HG03175 (cell line): ENCODE results near the gene TOMM7.
"Not testable (repeated sequence)": the region's sequence is repeated elsewhere in the genome, so short reads cannot be mapped to it uniquely, and the experiment has no call there.

Experiments
- ATAC-seq: cut with Tn5 transposase; IDR thresholded peaks from one replicate; pipeline ENCODE4 v1.9.1; 2021; ENCODE audit warnings: mild to moderate bottlenecking, moderate library complexity; ENCODE audit not compliant: unreplicated experiment

TOMM7 gene

DNA sequence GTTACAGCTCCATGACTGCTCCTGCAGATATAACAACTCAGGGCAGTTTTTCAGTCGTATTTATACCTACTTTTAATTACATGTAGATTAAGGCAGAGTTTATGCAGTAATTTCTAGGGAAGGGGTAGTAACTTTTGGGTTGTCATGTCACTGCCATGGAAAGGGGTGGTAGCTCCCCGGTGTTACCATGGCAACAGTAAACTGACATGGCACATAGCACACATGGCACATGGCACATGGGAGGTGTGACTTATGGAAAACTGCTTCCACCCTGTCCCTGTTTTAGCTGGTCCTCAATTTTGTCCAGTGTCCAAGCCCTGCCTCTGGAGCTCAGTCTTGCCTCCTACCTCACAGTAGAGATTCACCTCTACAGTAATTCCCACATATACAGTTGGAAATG lies 3.9 kb upstream of the TOMM7 start:
- ATAC-seq, result no peak

DNA sequence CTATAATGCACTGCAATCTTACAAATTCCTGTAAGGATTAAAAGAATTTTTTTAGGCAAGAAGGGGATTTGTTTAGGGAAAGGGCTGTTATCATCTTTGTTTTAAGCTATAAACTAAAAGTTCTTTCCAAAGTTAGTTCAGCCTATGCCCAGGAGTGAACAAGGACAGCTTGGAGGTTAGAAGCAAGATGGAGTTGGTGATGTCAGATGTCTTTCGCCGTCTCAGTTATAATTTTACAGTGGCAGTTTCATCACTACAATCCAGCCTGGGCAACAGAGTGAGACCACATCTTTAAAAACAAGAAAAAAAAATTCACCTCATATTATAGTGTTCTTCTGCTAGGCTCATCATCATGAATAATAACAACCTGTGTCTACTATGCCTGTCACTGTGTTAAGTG lies 2.1 kb upstream of the TOMM7 start:
- no peak for ATAC-seq

DNA sequence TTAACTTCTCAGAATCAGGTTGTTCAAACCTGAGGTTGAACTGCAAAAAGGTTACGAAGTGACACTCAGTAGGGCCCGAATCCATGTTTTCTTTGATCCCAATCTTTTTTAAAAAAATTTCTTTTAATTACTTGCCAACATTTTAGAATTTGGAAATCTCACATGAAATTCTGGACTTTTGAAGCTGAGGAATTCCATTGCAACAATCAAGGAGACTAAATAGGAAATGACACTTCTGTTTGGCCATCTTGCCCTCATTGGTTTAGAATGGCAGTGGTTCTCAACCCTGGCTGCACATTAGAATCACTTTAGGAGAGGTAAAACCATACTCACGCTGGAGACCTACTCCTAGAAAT lies 471 bp upstream of the TOMM7 start:
- ATAC-seq, result no peak

DNA sequence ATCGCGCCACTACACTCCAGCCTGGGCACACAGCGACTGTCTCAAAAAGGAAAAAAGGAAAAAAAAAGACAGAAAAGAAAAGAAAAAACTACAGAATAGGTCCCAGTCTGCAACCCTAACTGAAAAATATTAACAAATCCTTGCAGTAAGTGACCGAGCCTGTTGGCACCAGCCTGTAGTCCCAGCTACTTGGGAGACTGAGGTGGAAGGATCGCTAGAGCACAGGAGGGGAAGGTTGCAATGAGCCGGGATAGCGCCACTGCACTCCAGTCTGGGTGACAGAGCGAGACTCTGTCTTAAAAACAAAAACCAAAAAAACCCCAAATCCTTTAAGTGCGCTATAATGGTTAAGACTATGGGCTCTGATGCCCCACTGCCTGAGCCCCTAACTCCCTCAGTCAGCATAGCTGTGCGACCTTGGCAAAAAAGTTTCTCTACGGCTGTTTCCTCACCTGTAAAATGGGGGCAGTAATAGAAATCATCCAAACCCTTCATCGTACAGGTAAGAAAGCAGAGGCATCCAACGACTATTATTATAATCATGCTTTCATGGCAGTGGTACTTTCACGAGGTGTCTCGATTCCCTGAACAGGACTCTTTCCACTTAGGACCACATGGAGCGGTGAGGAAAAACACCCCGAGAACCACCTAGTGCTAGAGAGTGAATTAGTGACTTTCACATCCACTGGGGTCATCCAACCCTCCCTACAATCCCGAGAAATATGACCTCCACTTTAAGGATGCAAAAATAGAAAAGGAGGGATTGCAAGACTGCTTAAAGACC lies 755 bp downstream of the TOMM7 start:
- ATAC-seq, result no peak

DNA sequence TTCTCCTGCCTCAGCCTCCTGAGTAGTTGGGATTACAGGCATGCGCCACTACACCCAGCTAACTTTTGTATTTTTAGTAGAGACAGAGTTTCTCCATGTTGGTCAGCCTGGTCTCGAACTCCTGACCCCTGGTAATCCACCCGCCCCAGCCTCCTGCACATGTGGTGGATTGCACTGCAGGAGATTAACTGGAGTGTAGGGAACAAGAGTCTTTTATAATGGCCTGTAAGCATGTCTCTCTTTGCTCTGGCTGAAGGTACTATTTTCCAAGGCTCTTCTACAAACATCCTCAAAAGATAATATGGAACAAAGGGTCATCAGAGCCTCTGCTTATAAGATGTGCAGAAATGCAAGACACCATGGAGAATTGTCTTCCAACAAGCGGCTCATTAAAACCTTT lies 3.2 kb downstream of the TOMM7 start:
- no peak for ATAC-seq

DNA sequence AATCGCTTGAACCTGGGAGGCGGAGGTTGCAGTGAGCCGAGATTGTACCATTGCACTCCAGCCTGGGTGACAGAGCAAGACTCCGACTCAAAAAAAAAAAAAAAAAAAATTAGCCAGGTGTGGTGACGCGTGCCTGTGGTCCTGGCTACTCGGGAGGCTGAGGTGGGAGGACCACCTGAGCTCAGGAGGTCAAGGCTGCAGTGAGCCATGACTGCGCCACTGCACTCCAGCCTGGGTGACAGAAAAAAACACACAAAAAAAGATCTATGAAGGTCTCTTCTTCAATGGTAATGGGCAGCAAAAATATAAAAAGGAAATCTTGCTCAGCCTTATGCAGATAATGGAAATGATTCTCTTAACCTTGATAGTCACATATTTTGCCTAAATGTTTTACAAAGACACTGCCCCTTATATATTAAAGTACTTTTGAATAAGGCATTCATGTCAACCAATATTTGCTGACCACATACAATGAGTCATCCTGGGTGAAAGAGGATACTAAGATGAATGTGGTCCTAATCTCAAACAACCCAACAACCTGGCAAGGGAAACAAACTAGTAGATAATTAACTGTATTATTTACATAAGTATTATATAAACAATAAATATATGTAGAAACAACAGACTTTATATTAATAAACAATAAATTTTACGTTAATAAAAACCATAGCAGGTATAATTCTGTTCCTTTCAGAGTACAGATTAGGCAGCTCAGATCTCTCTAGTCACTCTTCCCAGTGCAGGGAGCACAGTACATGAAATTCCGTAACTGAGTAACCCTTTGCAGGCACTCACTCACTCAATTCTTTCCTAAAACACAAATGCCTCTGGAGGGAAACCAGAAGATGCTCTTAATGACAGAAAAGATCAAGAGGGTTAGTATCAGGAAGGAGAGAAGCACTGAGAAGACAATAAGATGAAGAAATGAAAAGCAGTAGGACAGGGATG lies 8.1 kb downstream of the TOMM7 start:
- no peak for ATAC-seq

DNA sequence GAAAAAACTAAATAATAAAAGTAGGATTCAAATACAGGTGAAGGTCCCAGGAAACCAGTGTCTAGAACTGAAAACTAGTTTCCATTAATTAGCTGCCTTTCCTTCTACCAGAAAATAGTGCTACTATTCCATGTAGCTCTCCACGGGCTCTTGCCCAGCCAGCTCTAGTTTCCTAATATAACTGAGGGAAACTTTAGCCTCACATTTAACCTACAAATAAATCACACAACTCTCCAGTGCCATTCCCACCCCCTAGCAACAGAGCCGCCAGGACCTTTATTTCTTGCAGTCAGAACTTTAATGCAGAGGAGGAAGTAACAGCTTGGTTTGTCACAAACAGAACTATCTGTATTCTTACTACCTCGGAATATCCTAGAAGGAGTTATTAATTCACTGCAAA lies 10.3 kb downstream of the TOMM7 start:
- ATAC-seq, result no peak

GRCh38 chr7:22811746-22812280 lies 10.8 kb downstream of the TOMM7 start:
- no peak for ATAC-seq

DNA sequence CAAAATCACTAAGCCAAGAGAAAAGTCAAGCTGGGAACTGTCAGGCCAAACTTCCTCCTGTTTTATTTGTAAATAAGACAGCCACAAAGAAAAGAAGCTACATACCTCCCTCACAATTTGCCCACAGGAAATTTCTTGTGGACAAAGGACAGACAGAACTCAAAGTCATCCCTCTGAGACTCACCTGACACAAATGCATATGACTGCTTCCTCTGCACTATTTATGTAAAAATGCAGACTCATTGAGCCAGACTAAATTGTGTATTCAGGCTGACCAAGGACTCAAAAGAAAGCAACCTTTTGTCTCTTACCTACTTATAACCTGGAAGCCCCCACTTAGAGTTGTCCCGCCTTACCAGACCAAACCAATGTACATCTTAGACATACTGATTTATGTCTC lies 11.8 kb downstream of the TOMM7 start:
- no peak for ATAC-seq

- no peak for ATAC-seq
These were observed 12.6 kb downstream of the TOMM7 start for GRCh38 chr7:22809902-22810642.

- ATAC-seq, result no peak
These were observed 14.5 kb downstream of the TOMM7 start for GRCh38 chr7:22808140-22808539.

DNA sequence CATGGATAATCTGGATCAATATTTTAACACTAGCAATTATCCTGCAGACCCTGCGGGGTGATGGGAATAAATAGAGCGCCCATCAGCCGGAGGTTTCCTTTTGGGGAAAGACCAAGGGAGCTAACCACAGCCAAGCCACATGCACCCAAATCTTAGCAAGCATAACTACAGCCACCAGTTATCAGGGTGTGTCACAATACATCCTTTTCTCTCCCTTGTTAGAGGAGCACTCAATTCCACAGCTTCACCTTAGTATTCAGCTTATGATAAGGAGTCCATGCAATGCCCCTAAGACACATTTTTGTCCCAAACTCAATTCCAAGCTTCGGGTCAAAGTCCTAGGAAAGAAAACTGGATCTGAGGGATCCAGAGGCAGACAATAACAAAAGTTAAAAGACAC lies 15.9 kb downstream of the TOMM7 start:
- no peak for ATAC-seq

GRCh38 chr7:22805227-22805626 lies 17.4 kb downstream of the TOMM7 start:
- ATAC-seq, result no peak

GRCh38 chr7:22802831-22803230 lies 19.8 kb downstream of the TOMM7 start:
- ATAC-seq, result not testable (repeated sequence)

- no peak for ATAC-seq
These were observed 20.2 kb downstream of the TOMM7 start for GRCh38 chr7:22802426-22802825.

GRCh38 chr7:22801912-22802311 lies 20.7 kb downstream of the TOMM7 start:
- ATAC-seq, result no peak

DNA sequence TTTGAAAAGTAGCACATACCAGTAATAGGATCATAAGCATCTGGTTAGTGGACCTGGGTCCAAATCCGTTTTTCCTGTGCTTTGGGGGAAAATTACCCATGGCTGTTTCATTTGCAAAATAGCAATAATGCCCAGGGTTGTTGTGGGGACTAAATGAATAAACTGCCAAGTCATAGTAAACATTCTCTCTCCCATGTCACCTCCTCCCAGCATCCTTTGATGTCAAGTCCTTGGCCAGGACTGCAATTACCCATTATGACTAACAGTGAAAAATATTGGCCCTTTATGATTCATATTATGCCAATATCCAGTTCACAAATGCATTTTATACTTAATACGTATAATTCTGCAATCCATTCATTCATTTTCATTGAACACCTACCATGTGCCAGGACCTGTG lies 23.0 kb downstream of the TOMM7 start:
- no peak for ATAC-seq

GRCh38 chr7:22793593-22794462 lies 28.8 kb downstream of the TOMM7 start:
- ATAC-seq, result no peak

DNA sequence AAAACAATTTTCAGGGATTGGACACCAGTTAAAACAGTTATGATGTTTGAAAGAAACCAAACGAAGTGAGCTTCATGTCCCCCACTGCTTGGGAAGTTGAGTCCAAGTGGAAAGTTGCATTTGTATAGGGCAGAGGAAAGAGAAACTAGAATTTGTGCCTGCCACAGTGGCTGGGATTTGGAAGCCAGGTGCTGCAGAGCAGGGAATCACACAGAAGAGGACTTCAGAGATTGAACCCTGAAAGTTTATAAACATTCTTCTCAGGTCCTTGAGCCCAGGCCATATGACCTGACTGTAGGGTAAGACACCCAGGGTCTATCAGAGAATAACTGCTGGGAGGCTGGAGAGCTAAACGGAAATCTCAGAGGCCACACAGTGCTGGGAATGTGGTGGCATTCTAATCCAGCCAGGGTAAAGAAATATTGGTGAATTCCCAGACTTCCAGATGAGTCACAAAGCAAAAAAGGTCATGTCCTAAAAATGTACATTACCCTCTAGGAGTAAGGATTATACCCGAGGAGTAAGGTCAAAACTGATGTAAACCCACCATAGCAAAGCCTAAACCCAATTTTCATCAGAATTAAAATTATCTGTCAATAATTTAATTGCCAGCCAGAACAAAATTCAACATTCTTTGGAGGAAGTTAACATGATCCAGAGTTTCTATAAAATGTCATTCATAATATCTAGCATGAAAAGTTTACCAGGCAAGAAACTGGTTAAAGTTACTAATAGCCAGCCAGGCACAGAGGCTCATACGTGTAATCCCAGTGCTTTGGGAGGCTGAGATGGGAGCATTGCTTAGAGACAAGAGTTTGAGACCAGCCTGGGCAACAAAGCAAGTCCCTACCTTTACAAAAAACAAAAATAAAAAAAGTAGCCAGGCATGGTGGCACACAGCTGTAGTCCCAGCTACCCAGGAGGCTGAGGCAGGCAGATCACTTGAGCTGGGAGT lies 31.2 kb downstream of the TOMM7 start:
- no peak for ATAC-seq
